Natural killer cell treated with Interleukin-12 subunit alpha and Interleukin-12 subunit beta and Interleukin-15 and Interleukin-18, amount 100 ng/mL, for 72 hours (primary cell): ENCODE results near the gene GPRIN1. TPM values are rescaled to one million over a fixed set of nuclear protein-coding genes. Genes with fewer than 3 reads are reported as not detected.
A peak's percentile ranks its signal among the peaks of the same experiment; 100 is the strongest.

ENCODE experiments used
- ATAC-seq, 2 donors: fragments of 150-1000 bp; cut with Tn5 transposase in 1 of 2; sonication (Bioruptor Pico), chemical (Tn5 transposase) in 1 of 2; 2 replicates each; pipeline ENCODE4 v1.10.0; 2021
- DNase-seq: peaks from one replicate; pipeline ENCODE4 v3.0.0; 2022; ENCODE audit warnings: low spot score
- H3K27ac Mint-ChIP-seq, 2 donors: 1 replicate in 1 of 2; 2 replicates in 1 of 2; pipeline ENCODE4 v1.8.0; 2022; ENCODE audit warnings: mixed read lengths in 2 of 2, mild to moderate bottlenecking in 1 of 2, moderate library complexity in 1 of 2
- H3K27me3 Mint-ChIP-seq, 2 donors: 1 replicate in 1 of 2; 2 replicates in 1 of 2; pipeline ENCODE4 v1.8.0; 2022; ENCODE audit warnings: mixed read lengths in 2 of 2
- H3K36me3 Mint-ChIP-seq: one replicate; pipeline ENCODE4 v1.8.0; 2022; ENCODE audit warnings: mixed read lengths
- H3K4me1 Mint-ChIP-seq, 2 donors: 1 replicate in 1 of 2; 2 replicates in 1 of 2; pipeline ENCODE4 v1.8.0; 2022; ENCODE audit warnings: low read depth in 2 of 2, mixed read lengths in 2 of 2, mild to moderate bottlenecking in 1 of 2
- H3K4me3 Mint-ChIP-seq: one replicate; pipeline ENCODE4 v1.8.0; 2022; ENCODE audit warnings: mixed read lengths
- H3K9me3 Mint-ChIP-seq: 2 replicates; pipeline ENCODE4 v1.8.0; 2022; ENCODE audit warnings: mixed read lengths
- total RNA-seq, 2 donors: library from RNA; stranded (reverse); gene quantifications; one replicate each; pipeline ENCODE4 v1.2.3, GENCODE V29; 2022

GPRIN1 gene
- total RNA-seq, 2 donors from 2014 or later = 2.7 to 5.9 TPM

DNA sequence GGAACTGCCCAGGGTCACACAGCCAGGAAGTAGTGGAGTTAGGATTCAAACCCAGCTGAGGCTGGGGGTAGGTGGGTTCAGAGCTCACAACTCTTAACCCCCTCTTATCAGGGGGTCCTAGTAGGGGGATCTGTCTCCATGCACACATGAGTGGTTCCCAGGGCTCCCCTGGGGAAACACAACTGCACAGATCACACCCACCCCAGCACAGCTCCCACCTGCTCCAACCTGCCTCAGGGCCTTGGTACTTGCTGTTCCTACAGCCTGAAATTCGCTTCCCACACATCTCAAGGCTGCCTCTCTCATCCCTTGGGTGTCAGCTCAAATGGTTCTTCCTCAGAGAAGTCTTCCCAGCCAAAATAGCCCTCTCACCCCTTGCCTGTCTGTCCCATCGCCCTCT, 15.6 kb upstream of the GPRIN1 start:
- no peaks in the 10 kb centered on the region for H3K36me3 Mint-ChIP-seq
- H3K4me1 Mint-ChIP-seq = peaks cover 2 to 13% of the 10 kb centered on the region in 2 donors
- no peak for ATAC-seq
- H3K4me3 Mint-ChIP-seq = no peak overlapping the region
- no peak for DNase-seq
- no peak overlapping the region for H3K27ac Mint-ChIP-seq
- H3K27me3 Mint-ChIP-seq = peaks cover 34% of the 10 kb centered on the region in 2 donors
- H3K9me3 Mint-ChIP-seq = no peaks in the 10 kb centered on the region

GRCh38 chr5:176624938-176625337, 15.0 kb upstream of the GPRIN1 start:
- Mint-ChIP-seq H3K27ac (no peak overlapping the region), H3K36me3 (no peaks in the 10 kb centered on the region), H3K4me3 (no peak overlapping the region), H3K9me3 (no peaks in the 10 kb centered on the region), H3K4me1 (peaks cover 7 to 18% of the 10 kb centered on the region in 2 donors), H3K27me3 (peaks cover 37 to 38% of the 10 kb centered on the region in 2 donors)
- DNase-seq = no peak
- no peak for ATAC-seq

- DNase-seq = no peak
- no peak overlapping the region for H3K4me3 Mint-ChIP-seq
- H3K4me1 Mint-ChIP-seq = peaks cover 7 to 18% of the 10 kb centered on the region in 2 donors
- H3K27ac Mint-ChIP-seq = no peak overlapping the region
- peaks cover 36 to 37% of the 10 kb centered on the region in 2 donors for H3K27me3 Mint-ChIP-seq
- ATAC-seq = no peak
- H3K9me3 Mint-ChIP-seq = no peaks in the 10 kb centered on the region
- no peaks in the 10 kb centered on the region for H3K36me3 Mint-ChIP-seq
These were observed 14.2 kb upstream of the GPRIN1 start for GRCh38 chr5:176624142-176624541.

- Mint-ChIP-seq H3K4me3 (no peak overlapping the region), H3K9me3 (no peaks in the 10 kb centered on the region), H3K27me3 (peaks cover 29 to 33% of the 10 kb centered on the region in 2 donors), H3K27ac (no peak overlapping the region), H3K36me3 (no peaks in the 10 kb centered on the region), H3K4me1 (peaks cover 7 to 12% of the 10 kb centered on the region in 2 donors)
- ATAC-seq (no peak), DNase-seq (no peak)
These were observed 11.7 kb upstream of the GPRIN1 start for GRCh38 chr5:176621661-176622079.

DNA sequence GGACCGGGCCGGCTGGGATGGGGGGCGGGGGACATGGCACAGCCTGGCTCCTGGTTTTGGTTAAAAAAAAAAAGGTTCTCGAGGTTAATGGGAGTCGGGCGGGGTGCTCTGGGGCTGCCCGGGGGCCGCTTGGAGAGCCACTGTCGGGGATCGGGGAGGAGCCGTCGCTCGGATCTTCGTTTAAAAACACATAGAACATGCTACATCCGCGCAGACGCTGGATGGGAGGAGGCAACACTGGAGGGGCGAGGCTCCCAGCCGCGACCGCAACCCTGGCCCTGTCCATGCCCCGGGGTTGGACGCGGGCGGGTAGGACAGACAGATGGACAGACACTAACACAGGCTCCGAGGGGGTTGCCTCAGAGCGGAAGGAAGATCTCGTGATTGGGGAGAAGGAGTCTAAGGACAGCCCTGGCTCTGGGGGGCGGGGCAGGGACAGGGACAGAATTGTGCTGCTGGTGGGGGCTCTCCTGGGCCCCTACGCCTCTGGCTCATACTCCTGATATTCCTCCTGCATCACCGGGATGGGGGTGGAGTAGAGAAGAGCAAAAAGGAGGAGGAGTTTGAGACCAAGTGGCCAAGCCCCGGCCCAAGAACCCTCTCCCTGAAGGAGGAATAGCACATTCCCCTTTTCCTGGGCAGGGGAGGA, 10.5 kb upstream of the GPRIN1 start:
- H3K4me3 Mint-ChIP-seq = peak overlapping the region; percentile 77
- no peaks in the 10 kb centered on the region for H3K9me3 Mint-ChIP-seq
- H3K36me3 Mint-ChIP-seq = no peaks in the 10 kb centered on the region
- H3K27me3 Mint-ChIP-seq = peaks cover 26 to 30% of the 10 kb centered on the region in 2 donors
- H3K27ac Mint-ChIP-seq = no peak overlapping the region
- H3K4me1 Mint-ChIP-seq = peaks cover 7 to 12% of the 10 kb centered on the region in 2 donors
- ATAC-seq (peak in 1 of 2 donors; percentile 30), DNase-seq (no peak)

- H3K4me1 Mint-ChIP-seq = peaks cover 7 to 12% of the 10 kb centered on the region in 2 donors
- peaks cover 26 to 30% of the 10 kb centered on the region in 2 donors for H3K27me3 Mint-ChIP-seq
- ATAC-seq = no peak
- peak overlapping the region; percentile 77 for H3K4me3 Mint-ChIP-seq
- no peak for DNase-seq
- H3K27ac Mint-ChIP-seq = no peak overlapping the region
- no peaks in the 10 kb centered on the region for H3K9me3 Mint-ChIP-seq
- H3K36me3 Mint-ChIP-seq = no peaks in the 10 kb centered on the region
These were observed 9.8 kb upstream of the GPRIN1 start for GRCh38 chr5:176619569-176620332.

DNA sequence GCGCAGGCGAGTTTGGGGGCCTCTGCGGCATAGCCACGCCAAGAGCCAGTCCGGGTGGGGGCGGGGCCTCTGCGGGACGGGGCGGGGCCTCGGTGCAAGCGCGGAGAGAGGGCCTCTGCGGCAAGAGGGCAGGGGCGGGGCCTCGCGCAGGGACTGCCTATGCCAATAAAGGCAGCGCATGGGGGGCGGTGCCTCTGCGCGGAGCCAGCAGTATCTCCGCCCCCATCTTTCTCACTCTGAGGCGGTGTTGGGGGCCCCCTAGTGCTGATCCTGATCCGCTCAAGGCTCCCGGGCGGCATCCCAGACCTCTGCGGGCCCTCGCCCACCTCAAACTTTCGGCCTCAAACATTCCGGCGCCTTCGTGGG, 9.2 kb upstream of the GPRIN1 start:
- H3K36me3 Mint-ChIP-seq = no peaks in the 10 kb centered on the region
- H3K4me1 Mint-ChIP-seq = peaks cover 7 to 12% of the 10 kb centered on the region in 2 donors
- no peak overlapping the region for H3K27ac Mint-ChIP-seq
- ATAC-seq (peak; percentile 91 to 95), DNase-seq (peak; percentile 85)
- H3K9me3 Mint-ChIP-seq = no peaks in the 10 kb centered on the region
- H3K4me3 Mint-ChIP-seq = no peak overlapping the region
- H3K27me3 Mint-ChIP-seq = peaks cover 26 to 28% of the 10 kb centered on the region in 2 donors

- Mint-ChIP-seq H3K27me3 (peaks cover 26 to 29% of the 10 kb centered on the region in 2 donors), H3K9me3 (no peaks in the 10 kb centered on the region)
These were observed 8.8 kb upstream of the GPRIN1 start for GRCh38 chr5:176618783-176619182.

DNA sequence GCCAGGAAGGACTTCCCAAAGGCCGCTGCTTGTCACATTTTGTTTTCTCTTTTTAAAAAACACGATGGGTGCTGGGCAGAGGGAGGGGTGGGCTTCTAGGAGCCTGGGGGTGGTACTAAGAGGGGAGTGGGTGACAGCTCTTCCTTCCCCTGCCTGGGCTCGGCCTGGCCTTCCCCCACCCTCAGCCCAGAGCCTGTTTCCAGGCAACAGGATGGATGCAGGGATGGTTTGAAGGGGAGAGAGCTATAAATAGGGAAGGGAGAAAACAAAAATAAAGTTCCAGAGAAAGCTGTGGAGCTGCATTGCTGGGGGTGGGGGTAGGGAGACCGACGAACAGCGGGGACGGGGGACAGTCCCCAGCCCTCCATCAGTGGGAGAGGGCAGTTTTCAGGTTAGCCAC, 6.6 kb upstream of the GPRIN1 start:
- Mint-ChIP-seq H3K36me3 (no peaks in the 10 kb centered on the region), H3K4me1 (peaks cover 10% of the 10 kb centered on the region in 2 donors), H3K4me3 (no peak overlapping the region), H3K9me3 (no peaks in the 10 kb centered on the region), H3K27me3 (peaks cover 34% of the 10 kb centered on the region in 2 donors), H3K27ac (no peak overlapping the region)
- DNase-seq (no peak), ATAC-seq (no peak)

More at GRCh38 chr5:176618783-176619182, 8.8 kb upstream of the GPRIN1 start:
- H3K4me3 Mint-ChIP-seq = no peak overlapping the region
- no peak for ATAC-seq
- no peak for DNase-seq
- peaks cover 7 to 12% of the 10 kb centered on the region in 2 donors for H3K4me1 Mint-ChIP-seq
- H3K27ac Mint-ChIP-seq = no peak overlapping the region
- H3K36me3 Mint-ChIP-seq = no peaks in the 10 kb centered on the region

DNA sequence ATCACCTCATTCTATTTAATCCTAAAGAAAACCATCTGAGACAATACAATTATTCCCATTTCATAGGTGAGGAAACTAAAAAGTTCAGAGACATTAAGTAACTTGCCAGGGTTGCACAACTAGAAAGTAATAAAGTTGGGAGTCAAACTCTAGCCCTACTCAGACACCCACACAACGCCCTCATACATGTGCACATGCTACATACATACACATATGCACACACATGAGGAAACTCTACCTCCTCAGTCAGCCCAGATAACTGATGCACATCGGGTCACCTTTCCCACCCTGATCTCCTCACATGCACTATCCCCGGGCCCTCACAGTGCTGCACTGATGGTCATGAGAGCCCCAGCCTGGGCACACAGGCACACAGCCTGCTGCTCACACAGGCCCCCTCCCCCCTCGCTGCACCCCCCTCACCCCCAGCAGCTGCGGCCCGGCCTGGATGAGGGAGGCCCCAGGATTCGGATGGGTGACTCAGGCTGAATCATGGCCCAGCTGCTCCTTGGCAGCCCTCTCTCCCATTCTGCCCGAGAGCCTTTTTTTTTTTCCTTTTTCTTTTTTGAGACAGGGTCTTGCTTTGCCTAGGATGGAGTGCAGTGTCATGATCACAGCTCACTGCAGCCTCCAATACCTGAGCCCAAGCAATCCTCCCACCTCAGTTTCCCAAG, 5.0 kb upstream of the GPRIN1 start:
- Mint-ChIP-seq H3K27me3 (peaks cover 30 to 31% of the 10 kb centered on the region in 2 donors), H3K9me3 (no peaks in the 10 kb centered on the region), H3K4me1 (peaks cover 5 to 8% of the 10 kb centered on the region in 2 donors), H3K4me3 (no peak overlapping the region), H3K36me3 (no peaks in the 10 kb centered on the region), H3K27ac (no peak overlapping the region)
- ATAC-seq (no peak), DNase-seq (no peak)

DNA sequence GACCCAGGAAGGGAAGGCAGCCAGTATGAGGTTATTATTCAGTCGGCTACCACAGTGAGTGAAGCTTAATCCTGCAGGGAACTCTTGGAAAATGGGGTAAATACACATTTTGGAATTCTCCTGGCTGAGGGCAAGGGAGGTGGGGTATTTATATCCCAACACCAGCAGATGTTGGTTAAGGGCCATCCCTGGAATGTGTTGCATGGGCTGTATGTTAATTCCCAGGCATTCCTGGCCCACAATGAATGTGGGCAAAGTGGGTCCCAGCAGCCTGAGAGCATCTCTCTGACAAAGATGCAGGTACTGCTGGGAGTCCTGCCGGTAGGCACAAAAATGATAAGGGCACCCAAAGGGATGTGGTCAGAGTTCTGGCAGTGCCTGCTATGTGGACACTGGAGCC, 2.9 kb upstream of the GPRIN1 start:
- Mint-ChIP-seq H3K27ac (no peak overlapping the region), H3K9me3 (no peaks in the 10 kb centered on the region), H3K36me3 (no peaks in the 10 kb centered on the region), H3K27me3 (peaks cover 23 to 36% of the 10 kb centered on the region in 2 donors), H3K4me1 (peaks cover 14 to 16% of the 10 kb centered on the region in 2 donors), H3K4me3 (no peak overlapping the region)
- no peak for ATAC-seq
- no peak for DNase-seq

DNA sequence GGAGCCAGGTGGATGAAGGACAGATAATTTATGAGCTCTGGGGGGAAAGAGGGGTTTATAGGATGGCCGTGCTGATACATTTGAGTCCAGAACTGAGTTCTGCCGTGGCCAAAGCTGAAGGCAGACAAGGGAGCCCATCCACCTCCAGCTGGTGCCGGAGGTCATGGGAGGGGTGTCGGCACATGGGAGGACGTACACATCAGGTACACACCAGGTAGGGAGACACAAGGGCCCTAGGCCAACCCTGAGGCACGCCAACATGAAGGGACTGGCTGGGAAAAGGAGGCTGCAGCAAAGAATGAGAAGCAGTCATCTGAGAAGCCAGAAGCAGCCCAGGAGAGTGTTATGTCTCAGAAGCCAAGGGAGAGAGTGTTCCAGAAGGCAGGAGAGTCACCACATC, 2.1 kb upstream of the GPRIN1 start:
- no peak for ATAC-seq
- peaks cover 16 to 31% of the 10 kb centered on the region in 2 donors for H3K27me3 Mint-ChIP-seq
- no peaks in the 10 kb centered on the region for H3K9me3 Mint-ChIP-seq
- no peak for DNase-seq
- no peaks in the 10 kb centered on the region for H3K36me3 Mint-ChIP-seq
- H3K4me1 Mint-ChIP-seq = peaks cover 14 to 16% of the 10 kb centered on the region in 2 donors
- no peak overlapping the region for H3K4me3 Mint-ChIP-seq
- no peak overlapping the region for H3K27ac Mint-ChIP-seq

- H3K4me1 Mint-ChIP-seq = peaks cover 14 to 16% of the 10 kb centered on the region in 2 donors
- H3K27me3 Mint-ChIP-seq = peaks cover 16 to 26% of the 10 kb centered on the region in 2 donors
- ATAC-seq (no peak), DNase-seq (no peak)
- no peaks in the 10 kb centered on the region for H3K36me3 Mint-ChIP-seq
- no peak overlapping the region for H3K4me3 Mint-ChIP-seq
- no peak overlapping the region for H3K27ac Mint-ChIP-seq
- no peaks in the 10 kb centered on the region for H3K9me3 Mint-ChIP-seq
These were observed 1.5 kb upstream of the GPRIN1 start for GRCh38 chr5:176611435-176611834.

- Mint-ChIP-seq H3K27ac (no peak overlapping the region), H3K4me3 (peak overlapping the region; percentile 74), H3K36me3 (no peaks in the 10 kb centered on the region), H3K9me3 (no peaks in the 10 kb centered on the region), H3K27me3 (peaks cover 16 to 22% of the 10 kb centered on the region in 2 donors), H3K4me1 (peaks cover 14 to 16% of the 10 kb centered on the region in 2 donors)
- ATAC-seq (peak; percentile 25 to 60), DNase-seq (no peak)
These were observed 448 bp upstream of the GPRIN1 start for GRCh38 chr5:176610435-176610773.
